ENCODE data around the gene DHRSX. TPM values are rescaled to one million over a fixed set of nuclear protein-coding genes. Genes with fewer than 3 reads are reported as not detected.

Gene DHRSX
- total and polyA plus RNA-seq, 2 donors from 2014 or later: 26.4 to 30.0 TPM

GRCh38 chrX:2540426-2540947, 39.7 kb upstream of the DHRSX start:
- intact Hi-C loops (cut with DNase I): no loop called here
- FAIRE-seq (no peak), DNase-seq (no peak)
- no peak for TF ChIP-seq CTCF (IDR thresholded peaks at IDR 0.05; ENCODE audit: borderline replicate concordance, extremely low read depth, insufficient read depth)
- H3K36me3 ChIP-seq (ENCODE audit: control insufficient read depth in 2 of 3, insufficient read depth in 3 of 3, low read length in 3 of 3): no peaks in the 10 kb centered on the region
- peaks cover 2% of the 10 kb centered on the region for H3K27me3 ChIP-seq (ENCODE audit: control insufficient read depth, insufficient read depth, low read length)
- H3K4me3 ChIP-seq (ENCODE audit: low read length in 3 of 3): no peak overlapping the region
- H3K9ac ChIP-seq (ENCODE audit: low read length in 3 of 3): no peak overlapping the region
- no peaks in the 10 kb centered on the region for H3K4me1 ChIP-seq (ENCODE audit: control insufficient read depth in 2 of 3, insufficient read depth in 2 of 3, low read depth in 1 of 3, low read length in 3 of 3)
- no peaks in the 10 kb centered on the region for H3K9me3 ChIP-seq (ENCODE audit: control insufficient read depth in 2 of 3, insufficient read depth in 1 of 3, low read length in 3 of 3)
- H3K27ac ChIP-seq (ENCODE audit: low read depth in 2 of 2, low read length in 2 of 2): no peak overlapping the region

- intact Hi-C loops (cut with DNase I): no loop called here
- Histone ChIP-seq H3K9ac (ENCODE audit: low read length in 3 of 3) (no peak overlapping the region), H3K27me3 (ENCODE audit: control insufficient read depth, insufficient read depth, low read length) (peaks cover 2% of the 10 kb centered on the region), H3K36me3 (ENCODE audit: control insufficient read depth in 2 of 3, insufficient read depth in 3 of 3, low read length in 3 of 3) (no peaks in the 10 kb centered on the region), H3K4me3 (ENCODE audit: low read length in 3 of 3) (no peak overlapping the region), H3K4me1 (ENCODE audit: control insufficient read depth in 2 of 3, insufficient read depth in 2 of 3, low read depth in 1 of 3, low read length in 3 of 3) (no peaks in the 10 kb centered on the region), H3K27ac (ENCODE audit: low read depth in 2 of 2, low read length in 2 of 2) (no peak overlapping the region), H3K9me3 (ENCODE audit: control insufficient read depth in 2 of 3, insufficient read depth in 1 of 3, low read length in 3 of 3) (no peaks in the 10 kb centered on the region)
- no peak for TF ChIP-seq CTCF (IDR thresholded peaks at IDR 0.05; ENCODE audit: borderline replicate concordance, extremely low read depth, insufficient read depth)
- FAIRE-seq: no peak
- no peak for DNase-seq
Observed at GRCh38 chrX:2539586-2539985, 38.8 kb upstream of the DHRSX start.

- H3K27me3 ChIP-seq (ENCODE audit: control insufficient read depth, insufficient read depth, low read length): peaks cover 2% of the 10 kb centered on the region
- no peaks in the 10 kb centered on the region for H3K9me3 ChIP-seq (ENCODE audit: control insufficient read depth in 2 of 3, insufficient read depth in 1 of 3, low read length in 3 of 3)
- H3K4me1 ChIP-seq (ENCODE audit: control insufficient read depth in 2 of 3, insufficient read depth in 2 of 3, low read depth in 1 of 3, low read length in 3 of 3): no peaks in the 10 kb centered on the region
- TF ChIP-seq CTCF (IDR thresholded peaks at IDR 0.05; ENCODE audit: borderline replicate concordance, extremely low read depth, insufficient read depth): no peak
- peak in 1 of 5 donors; percentile 36 for DNase-seq
- H3K4me3 ChIP-seq (ENCODE audit: low read length in 3 of 3): no peak overlapping the region
- no peak overlapping the region for H3K9ac ChIP-seq (ENCODE audit: low read length in 3 of 3)
- intact Hi-C loops (cut with DNase I): no loop called here
- no peak overlapping the region for H3K27ac ChIP-seq (ENCODE audit: low read depth in 2 of 2, low read length in 2 of 2)
- H3K36me3 ChIP-seq (ENCODE audit: control insufficient read depth in 2 of 3, insufficient read depth in 3 of 3, low read length in 3 of 3): no peaks in the 10 kb centered on the region
- no peak for FAIRE-seq
Observed at GRCh38 chrX:2538031-2538757, 37.4 kb upstream of the DHRSX start.
